ENCODE data around the gene PLEKHA1. TPM values are rescaled to one million over a fixed set of nuclear protein-coding genes. Genes with fewer than 3 reads are reported as not detected.

The PLEKHA1 gene
- total RNA-seq, 2 experiments from 2014 or later: 5.5 to 7.3 TPM

DNA sequence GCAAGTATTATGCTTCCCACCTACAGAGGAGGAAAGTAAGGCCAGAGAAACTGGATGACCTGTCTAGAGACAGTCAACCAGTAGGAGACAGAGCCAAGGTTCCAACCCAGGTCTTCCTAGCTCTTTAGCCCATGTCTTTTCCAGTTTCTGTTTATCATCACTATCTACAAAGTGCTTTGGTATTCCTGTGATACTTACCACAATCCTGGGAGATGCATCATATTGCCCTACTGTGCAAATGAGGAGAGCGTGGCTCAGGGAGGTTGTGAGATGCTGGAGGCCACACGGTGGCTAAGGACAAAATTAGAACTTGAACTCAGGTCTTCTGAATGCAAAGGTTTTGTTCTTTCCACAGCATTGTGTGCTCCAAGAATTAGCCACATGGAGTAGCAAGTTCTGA, 11.2 kb upstream of the PLEKHA1 start:
- Histone ChIP-seq H3K27ac (ENCODE audit: low read depth, low read length, poor library complexity, severe bottlenecking) (no peak overlapping the region), H4K20me1 (ENCODE audit: insufficient read depth, low read length) (no peaks in the 10 kb centered on the region), H3K4me2 (ENCODE audit: low read length) (no peak overlapping the region), H2AFZ (ENCODE audit: low read length) (no peak overlapping the region), H3K79me2 (ENCODE audit: insufficient read depth, low read depth, low read length) (no peaks in the 10 kb centered on the region), H3K4me1 (ENCODE audit: insufficient read depth, low read length, poor library complexity, severe bottlenecking) (no peaks in the 10 kb centered on the region), H3K9me3 (ENCODE audit: low read length) (no peaks in the 10 kb centered on the region), H3K36me3 (ENCODE audit: insufficient read depth, low read length) (no peaks in the 10 kb centered on the region), H3K4me3 (ENCODE audit: low read depth, low read length, poor library complexity, severe bottlenecking) (no peak overlapping the region), H3K9me2 (ENCODE audit: insufficient read depth, low read length) (no peaks in the 10 kb centered on the region)
- ChIA-PET CTCF (ENCODE audit: unreplicated experiment) (no interaction called here), POLR2A (no interaction called here)
- intact Hi-C loops (cut with micrococcal nuclease; ENCODE audit: unreplicated experiment): no loop called here
- BruUV-seq (replicated peaks): no TSS peak
- no peak for DNase-seq (ENCODE audit: low spot score)
- TF ChIP-seq EZH2phosphoT487 (IDR thresholded peaks at IDR 0.05; ENCODE audit: borderline replicate concordance, low read depth, low read length): no peak
- TF ChIP-seq, protein P1, sequence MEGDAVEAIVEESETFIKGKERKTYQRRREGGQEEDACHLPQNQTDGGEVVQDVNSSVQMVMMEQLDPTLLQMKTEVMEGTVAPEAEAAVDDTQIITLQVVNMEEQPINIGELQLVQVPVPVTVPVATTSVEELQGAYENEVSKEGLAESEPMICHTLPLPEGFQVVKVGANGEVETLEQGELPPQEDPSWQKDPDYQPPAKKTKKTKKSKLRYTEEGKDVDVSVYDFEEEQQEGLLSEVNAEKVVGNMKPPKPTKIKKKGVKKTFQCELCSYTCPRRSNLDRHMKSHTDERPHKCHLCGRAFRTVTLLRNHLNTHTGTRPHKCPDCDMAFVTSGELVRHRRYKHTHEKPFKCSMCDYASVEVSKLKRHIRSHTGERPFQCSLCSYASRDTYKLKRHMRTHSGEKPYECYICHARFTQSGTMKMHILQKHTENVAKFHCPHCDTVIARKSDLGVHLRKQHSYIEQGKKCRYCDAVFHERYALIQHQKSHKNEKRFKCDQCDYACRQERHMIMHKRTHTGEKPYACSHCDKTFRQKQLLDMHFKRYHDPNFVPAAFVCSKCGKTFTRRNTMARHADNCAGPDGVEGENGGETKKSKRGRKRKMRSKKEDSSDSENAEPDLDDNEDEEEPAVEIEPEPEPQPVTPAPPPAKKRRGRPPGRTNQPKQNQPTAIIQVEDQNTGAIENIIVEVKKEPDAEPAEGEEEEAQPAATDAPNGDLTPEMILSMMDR (conservative IDR thresholded peaks at IDR 0.05; ENCODE audit: low read length): no peak

DNA sequence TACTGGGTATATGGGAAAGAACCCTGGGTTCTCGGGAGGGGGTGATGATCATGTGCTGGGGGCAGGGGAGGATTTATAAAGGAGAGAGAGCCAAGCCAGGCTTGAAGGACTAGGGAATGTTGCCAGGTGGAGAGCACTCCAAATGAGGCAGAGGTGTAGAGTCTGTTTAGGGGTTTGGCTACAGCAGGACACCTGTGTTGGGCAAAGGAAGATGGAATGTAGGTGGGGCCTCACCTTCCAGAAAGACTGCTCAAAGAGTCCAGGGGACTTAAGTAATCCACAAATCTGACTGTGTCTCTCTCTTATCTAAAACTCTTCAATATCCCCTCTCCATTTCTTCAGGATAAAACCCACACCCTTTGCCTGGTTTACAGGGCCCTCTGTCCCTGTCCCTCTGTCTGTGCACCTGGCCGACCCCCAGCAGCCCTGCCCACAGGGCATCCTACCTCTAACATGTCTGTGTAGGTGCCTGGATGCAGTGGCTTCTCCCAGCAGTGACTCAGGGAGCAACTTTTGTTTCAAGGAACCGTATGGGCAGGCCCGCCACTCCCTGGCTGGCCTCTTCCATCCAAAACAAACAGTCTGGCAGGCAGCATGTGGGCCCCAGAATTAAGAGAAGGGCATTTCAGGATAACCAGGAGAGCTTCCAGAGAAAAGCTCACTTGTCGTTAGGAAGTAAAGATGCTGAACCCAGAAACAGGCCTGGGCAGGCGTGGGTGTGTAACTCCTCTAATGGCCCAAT, 10.6 kb upstream of the PLEKHA1 start:
- no peak overlapping the region for H3K4me3 ChIP-seq (ENCODE audit: low read depth, low read length, poor library complexity, severe bottlenecking)

More for the DNA sequence above, 10.6 kb upstream of the PLEKHA1 start:
- no peaks in the 10 kb centered on the region for H3K4me1 ChIP-seq (ENCODE audit: insufficient read depth, low read length, poor library complexity, severe bottlenecking)
- H3K79me2 ChIP-seq (ENCODE audit: insufficient read depth, low read depth, low read length): no peaks in the 10 kb centered on the region
- TF ChIP-seq, protein P1 (conservative IDR thresholded peaks at IDR 0.05; ENCODE audit: low read length): no peak
- TF ChIP-seq EZH2phosphoT487 (IDR thresholded peaks at IDR 0.05; ENCODE audit: borderline replicate concordance, low read depth, low read length): no peak
- H3K4me2 ChIP-seq (ENCODE audit: low read length): no peak overlapping the region
- no peak overlapping the region for H3K27ac ChIP-seq (ENCODE audit: low read depth, low read length, poor library complexity, severe bottlenecking)
- H3K9me3 ChIP-seq (ENCODE audit: low read length): no peaks in the 10 kb centered on the region
- no peak overlapping the region for H2AFZ ChIP-seq (ENCODE audit: low read length)
- intact Hi-C loops (cut with micrococcal nuclease; ENCODE audit: unreplicated experiment): no loop called here
- H4K20me1 ChIP-seq (ENCODE audit: insufficient read depth, low read length): no peaks in the 10 kb centered on the region
- ChIA-PET POLR2A (interaction anchor here (0.7 to 1.3 kb wide), 2 partner anchors 11 to 383 kb away, joined by 3 read pairs; no protein-coding TSS in a partner anchor), CTCF (ENCODE audit: unreplicated experiment) (no interaction called here)
- DNase-seq (ENCODE audit: low spot score): no peak
- H3K36me3 ChIP-seq (ENCODE audit: insufficient read depth, low read length): no peaks in the 10 kb centered on the region
- H3K9me2 ChIP-seq (ENCODE audit: insufficient read depth, low read length): no peaks in the 10 kb centered on the region
- BruUV-seq (replicated peaks): no TSS peak

All from OCI-LY7 (cell line).